Inflammatory macrophage (primary cell): ENCODE data around the gene TCF25.
"Not testable (repeated sequence)": the region's sequence is repeated elsewhere in the genome, so short reads cannot be mapped to it uniquely, and the experiment has no call there.

Experiments used
- DNase-seq, 2 donors: peaks; one replicate each; pipeline ENCODE4 v3.0.0-alpha.2; 2020 to 2022

Gene TCF25

GRCh38 chr16:89845417-89845816 lies 28.0 kb upstream of the TCF25 start:
- no peak for DNase-seq

GRCh38 chr16:89847051-89847939 lies 26.1 kb upstream of the TCF25 start:
- DNase-seq, result no peak

DNA sequence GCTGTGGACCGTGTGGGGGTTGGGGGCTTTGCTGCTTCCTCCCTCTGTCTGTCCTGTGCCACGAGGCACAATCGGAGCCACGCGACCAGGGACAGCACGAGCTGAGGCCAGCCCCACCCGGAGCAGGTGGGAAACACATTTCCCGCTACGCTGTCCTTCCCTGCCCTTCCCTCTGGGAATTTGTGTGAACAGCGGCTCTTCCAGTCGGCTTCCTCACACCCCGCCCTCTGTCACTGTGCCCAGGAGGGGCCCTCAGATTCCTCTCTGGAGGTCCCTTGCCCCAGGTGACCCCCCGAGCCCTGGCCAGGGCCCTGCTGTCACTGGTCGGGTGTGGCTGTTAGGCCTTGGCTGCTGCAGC lies 25.5 kb upstream of the TCF25 start:
- no peak for DNase-seq

GRCh38 chr16:89848974-89849373 lies 24.4 kb upstream of the TCF25 start:
- DNase-seq, result no peak

DNA sequence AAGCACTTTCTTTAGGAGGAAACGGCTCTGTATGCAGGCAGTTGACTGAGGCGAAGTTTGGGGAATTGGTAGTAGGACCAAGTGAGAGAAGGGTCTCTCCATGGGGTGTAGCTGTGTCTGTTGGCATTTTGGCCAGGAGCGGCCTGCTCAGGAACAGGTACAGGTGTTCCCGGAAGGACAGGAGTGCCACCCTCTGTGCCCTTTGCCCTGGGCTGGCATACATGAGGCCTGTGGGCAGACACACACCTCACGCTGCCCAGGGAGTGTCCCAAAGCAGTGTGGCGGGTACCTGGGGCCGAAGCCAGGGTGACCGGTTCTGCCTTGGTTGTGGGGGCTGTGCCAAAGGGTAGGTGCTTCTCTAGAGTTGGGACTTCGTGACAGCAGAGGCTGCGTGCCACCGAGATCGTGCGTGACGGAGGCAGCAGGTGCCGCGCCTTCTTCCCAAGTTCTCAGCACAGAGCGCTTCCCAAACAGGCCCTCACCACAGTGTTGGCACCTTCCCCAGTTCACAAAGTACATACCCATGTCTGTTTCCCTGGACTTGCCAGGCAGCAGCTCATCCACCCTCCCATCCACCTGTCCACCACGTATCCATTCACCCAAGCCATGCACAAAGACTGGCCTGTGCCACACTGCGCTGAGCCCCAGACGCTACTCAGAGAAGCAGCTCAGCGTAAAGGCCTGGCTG lies 19.9 kb upstream of the TCF25 start:
- DNase-seq, result no peak

DNA sequence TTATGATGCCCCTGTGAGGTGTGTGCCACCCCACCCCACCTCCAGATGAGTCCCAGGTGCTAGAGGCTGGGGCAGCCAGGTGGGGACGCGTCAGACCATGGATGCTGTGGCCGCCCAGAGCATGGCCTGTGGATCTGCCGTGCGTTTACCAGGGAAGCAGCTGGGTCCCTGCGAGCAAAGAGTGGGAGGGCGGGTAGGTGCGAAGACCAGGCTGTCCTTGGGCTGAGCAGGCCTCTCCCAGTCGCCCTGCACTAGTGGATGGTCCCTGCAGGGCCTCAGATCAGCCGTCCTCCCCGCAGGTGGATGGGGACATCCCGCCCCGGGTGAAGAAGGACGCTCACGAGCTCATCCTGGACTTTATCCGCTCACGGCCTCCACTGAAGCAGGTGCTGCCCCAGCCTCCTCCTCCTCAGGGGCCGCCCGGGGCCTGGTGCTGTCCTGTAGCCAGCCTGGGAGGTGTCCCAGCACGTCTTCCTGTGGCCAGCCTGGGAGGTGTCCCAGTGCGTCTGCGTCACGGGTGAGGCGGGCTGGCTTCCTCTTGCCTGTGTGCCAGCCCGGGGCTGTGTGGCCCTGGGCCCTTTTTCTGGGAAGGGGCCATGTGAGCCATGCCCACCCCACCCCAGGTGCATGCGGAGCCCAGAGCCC lies 18.0 kb upstream of the TCF25 start:
- peak; percentile 7 to 21 for DNase-seq

- no peak for DNase-seq
Observed at GRCh38 chr16:89855986-89856385, 17.4 kb upstream of the TCF25 start.

GRCh38 chr16:89858973-89859614 lies 14.3 kb upstream of the TCF25 start:
- no peak for DNase-seq

- no peak for DNase-seq
Observed at GRCh38 chr16:89859615-89860007, 13.8 kb upstream of the TCF25 start.

DNA sequence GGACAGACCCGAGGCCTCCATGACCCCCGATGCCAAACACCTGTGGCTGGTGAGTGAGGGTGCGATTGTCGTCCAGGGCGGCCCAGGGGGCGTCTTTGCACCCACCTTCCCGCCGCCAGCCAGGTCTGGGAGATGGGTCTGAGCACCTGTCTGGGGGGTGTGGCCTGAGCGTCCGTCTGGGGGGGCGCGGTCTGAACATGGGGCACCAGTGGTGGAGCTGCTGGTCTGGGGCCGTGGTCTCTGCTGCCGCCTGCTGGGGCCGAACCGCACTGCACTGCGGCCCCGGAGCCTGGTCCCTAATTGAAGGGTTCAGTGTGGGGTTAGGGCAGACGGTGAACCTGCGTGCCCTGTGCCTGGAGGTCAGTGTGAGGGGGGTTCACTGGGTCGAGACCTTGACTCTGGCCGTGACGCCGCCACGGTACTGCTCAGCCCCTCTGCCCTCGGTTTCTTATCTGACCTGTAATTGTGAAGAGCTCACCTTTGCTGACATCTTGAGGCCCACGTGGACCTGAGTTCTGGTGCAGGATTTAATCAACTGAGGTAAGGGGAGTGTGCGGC lies 12.6 kb upstream of the TCF25 start:
- peak; percentile 65 to 72 for DNase-seq

DNA sequence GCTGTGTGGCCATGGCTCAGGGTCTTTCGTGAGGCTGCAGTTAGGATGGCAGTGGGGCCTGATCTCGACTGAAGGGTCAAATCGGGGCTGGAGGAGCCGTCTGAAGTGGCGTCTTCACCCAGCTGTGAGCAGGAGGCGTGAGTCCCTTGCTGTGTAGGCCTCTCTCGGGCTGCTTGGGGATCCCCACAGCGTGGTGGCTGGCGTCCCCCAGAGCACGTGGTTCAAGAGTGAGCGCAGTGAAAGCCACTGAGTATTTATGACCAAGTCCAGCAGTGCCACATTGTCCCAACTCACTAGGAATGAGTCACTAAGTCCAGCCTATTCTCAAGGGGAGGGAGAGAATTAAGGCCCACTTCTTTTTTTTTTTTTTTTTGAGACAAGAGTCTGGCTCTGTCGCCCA lies 11.7 kb upstream of the TCF25 start:
- DNase-seq, result peak; percentile 19 to 74

GRCh38 chr16:89862732-89863131 lies 10.7 kb upstream of the TCF25 start:
- DNase-seq, result no peak

GRCh38 chr16:89863741-89864526 lies 9.5 kb upstream of the TCF25 start:
- DNase-seq, result peak; percentile 87 to 90

- DNase-seq, result peak; percentile 3 to 14
Observed at GRCh38 chr16:89864527-89864820, 8.9 kb upstream of the TCF25 start.

GRCh38 chr16:89867918-89868317 lies 5.5 kb upstream of the TCF25 start:
- no peak for DNase-seq

GRCh38 chr16:89869911-89870310 lies 3.5 kb upstream of the TCF25 start:
- DNase-seq, result no peak

DNA sequence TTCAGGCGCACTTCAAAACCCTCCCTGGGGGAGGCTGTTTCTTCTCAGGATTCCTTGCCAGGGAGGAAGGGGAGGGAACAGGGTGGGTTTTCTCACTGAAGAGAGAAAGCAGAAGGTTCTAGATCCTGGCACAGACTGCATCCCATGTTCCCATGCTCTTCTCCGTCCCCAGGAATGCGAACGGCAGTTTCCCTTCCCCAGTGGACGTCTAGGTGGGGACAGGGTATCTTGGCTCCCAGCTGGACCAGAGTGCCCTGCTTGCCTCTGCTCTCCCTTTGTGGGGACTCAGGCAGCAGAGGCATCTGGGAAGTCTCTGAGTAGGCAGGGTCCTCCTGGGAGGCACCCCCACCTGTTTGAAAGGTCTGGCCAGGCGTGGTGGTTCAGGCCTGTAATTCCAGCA lies 3.0 kb upstream of the TCF25 start:
- DNase-seq, result no peak

GRCh38 chr16:89871895-89872294 lies 1.5 kb upstream of the TCF25 start:
- no peak for DNase-seq

DNA sequence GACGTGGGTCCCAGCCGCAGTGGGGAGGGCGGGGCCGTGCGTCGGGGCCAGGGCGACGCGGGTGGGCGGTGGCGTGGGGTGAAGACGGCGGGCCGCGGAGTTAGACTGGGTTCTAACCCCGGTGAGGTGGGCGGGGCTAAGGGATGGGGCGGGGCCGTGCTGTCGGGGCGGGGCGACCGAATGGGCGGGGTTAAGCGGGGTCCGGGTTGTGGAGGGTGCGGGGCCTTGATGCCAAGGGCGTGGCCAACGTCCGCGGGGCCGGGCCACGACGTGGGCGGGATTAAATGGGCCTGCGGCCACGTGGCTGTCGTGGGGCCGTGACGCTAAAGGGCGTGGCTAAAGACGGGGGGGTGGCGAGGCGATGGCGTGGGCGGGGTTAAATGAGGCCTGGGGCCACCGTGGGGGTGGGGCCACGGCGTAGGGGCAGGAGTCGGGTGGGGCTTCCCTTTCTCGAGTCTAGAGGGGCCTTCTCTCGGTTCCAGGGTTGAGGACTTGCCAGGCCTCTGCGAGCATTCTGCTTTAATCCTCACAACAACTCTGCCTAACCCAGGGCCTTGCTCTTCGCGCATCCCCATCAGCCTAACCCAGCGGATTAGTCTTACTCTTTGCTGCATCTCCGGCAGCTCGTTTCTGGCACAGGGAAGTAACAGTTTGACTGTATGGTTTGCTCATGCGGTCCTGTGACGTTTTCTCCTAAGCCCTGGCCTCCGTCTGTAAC lies 739 bp downstream of the TCF25 start:
- DNase-seq, result peak; percentile 98 to 99

GRCh38 chr16:89879123-89879522 lies 5.7 kb downstream of the TCF25 start:
- not testable (repeated sequence) for DNase-seq
